GM19023 (cell line): Measurements from ENCODE around the gene CAMK1D.

ENCODE experiments used
- ATAC-seq: cut with Tn5 transposase; IDR thresholded peaks from one replicate; pipeline ENCODE4 v1.9.1; 2021; ENCODE audit warnings: mild to moderate bottlenecking, moderate library complexity; ENCODE audit not compliant: unreplicated experiment

CAMK1D gene

DNA sequence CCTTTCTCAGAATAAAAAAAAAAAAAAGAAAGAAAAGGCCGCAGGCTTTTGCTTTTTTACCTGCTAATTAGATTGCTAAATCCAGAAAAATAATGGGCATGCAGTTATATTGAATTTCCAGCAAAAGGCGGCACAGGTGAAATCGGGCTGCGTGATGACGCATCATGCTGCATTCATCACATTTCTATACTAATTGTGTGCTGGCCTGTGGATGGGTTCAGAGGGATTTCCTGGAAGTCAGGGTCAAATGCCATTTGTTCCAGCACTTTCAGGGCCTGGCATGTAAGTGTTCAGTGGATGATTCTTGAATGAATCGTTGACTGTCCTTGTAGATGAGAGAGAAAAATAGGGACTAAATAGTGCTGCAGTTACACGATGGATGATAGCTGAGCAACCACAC is 292.7 kb downstream of the CAMK1D start:
- no peak for ATAC-seq

- ATAC-seq: no peak
These were observed 293.9 kb downstream of the CAMK1D start for GRCh38 chr10:12643279-12643678.

GRCh38 chr10:12644380-12645144 is 295.2 kb downstream of the CAMK1D start:
- ATAC-seq: no peak

GRCh38 chr10:12645449-12645848 is 296.1 kb downstream of the CAMK1D start:
- ATAC-seq: no peak

- ATAC-seq: no peak
These were observed 299.8 kb downstream of the CAMK1D start for GRCh38 chr10:12649012-12649584.

GRCh38 chr10:12650122-12650521 is 300.8 kb downstream of the CAMK1D start:
- ATAC-seq: no peak

- ATAC-seq: no peak
These were observed 301.4 kb downstream of the CAMK1D start for GRCh38 chr10:12650538-12651298.

- no peak for ATAC-seq
These were observed 306.6 kb downstream of the CAMK1D start for GRCh38 chr10:12655940-12656339.

DNA sequence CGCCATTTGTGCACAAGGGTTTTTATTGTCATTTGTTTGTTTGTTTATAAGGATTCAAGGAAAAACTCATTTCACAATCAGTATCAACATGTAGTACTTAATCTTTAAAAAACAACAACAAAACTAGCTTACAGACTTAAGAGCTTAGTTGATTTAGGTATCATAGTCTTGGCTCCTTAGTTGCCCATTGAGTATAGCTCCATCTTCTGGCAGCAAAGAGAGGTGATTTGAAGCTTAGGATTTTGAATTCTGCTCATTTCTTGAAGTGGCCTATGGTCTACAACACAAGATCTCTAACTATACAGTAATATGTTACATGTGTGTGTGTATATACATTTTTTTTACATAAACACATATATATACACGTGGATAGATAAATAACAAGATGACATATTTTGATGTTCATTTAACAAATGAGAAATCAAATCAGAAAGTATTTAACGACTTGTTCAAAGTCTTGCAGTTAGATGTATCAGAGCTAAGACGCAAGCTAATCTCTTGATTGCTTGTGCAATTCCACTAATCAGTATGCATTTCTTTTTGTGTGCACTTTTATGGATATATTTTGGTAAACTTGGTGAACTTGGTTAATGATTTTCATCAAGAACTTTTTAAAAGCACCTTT is 307.3 kb downstream of the CAMK1D start:
- ATAC-seq: no peak

DNA sequence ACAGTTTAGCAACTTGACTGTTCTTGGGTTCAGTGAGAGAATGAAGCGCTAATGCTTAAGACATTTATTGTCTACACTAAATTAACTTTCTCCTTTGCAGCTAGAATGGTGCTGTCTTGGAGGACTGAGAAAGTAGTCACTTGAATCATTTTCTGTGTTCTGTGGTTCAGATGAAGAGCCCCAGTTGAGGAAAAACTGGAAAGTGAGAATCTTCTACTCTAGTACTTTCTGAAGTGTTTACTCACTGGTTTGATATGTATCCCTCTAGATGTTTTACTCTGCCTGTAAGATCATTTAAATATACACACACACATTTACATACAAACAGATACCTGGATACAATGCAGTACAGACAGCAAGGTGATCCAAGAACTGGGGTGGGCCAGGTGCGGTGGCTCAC is 308.1 kb downstream of the CAMK1D start:
- no peak for ATAC-seq

GRCh38 chr10:12658526-12658925 is 309.2 kb downstream of the CAMK1D start:
- no peak for ATAC-seq

- no peak for ATAC-seq
These were observed 310.4 kb downstream of the CAMK1D start for GRCh38 chr10:12659706-12660105.

GRCh38 chr10:12660812-12661211 is 311.5 kb downstream of the CAMK1D start:
- ATAC-seq: no peak

DNA sequence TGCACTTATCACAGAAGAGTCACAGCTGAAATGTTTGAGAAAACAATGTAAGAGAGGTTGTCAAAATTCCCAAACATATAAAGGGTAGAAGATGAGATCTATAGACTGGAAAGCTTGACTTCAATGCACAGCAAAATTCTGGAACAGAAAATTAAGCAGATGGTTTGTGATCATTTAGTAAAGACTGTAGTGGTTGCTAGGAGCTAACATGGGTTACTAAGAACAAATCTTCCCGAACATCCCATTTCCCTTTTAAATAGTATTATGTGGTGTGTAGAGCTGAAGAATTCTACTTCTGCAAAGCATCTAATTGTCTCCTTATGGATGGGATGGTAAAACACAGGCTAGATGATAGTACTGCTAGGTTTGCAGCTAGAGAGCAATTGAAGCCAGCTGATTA is 312.3 kb downstream of the CAMK1D start:
- ATAC-seq: no peak

DNA sequence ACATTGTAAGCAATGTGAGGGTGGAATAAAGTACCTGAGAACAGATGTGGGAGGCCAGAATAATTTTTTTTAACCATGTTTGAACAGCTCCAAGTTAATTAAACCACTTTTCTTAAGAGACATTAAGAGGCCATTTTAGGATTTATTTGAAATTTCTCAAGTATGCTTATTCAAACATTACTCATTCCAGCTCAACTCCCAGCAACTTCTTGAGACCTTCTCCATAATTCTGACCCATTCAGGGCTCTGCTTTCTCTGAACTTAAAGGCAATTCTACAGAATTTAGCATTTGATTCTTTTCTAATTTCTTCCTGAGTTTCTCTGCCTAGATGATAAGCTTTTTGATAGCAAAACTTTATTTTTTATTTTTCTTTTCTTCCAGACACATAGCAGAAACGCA is 314.5 kb downstream of the CAMK1D start:
- ATAC-seq: no peak

DNA sequence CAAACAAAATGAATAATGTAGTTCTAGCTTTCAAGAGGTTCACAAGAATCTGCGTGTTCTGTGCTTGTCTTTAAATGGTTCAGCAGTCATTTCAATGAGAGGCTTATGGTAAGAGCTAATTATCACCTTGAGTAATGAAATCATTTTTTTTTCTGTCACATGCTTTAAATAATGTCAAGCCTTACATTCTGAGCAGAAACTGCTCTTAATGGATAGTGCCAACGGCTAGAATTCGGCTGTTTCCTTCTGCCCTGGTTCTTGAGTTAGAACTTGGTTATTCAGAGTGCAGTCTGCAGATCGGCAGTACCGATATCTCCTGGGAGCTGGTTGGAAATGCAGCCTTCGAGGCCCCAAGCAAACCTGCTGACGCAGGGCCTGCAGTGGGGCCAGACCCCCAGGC is 316.2 kb downstream of the CAMK1D start:
- no peak for ATAC-seq

DNA sequence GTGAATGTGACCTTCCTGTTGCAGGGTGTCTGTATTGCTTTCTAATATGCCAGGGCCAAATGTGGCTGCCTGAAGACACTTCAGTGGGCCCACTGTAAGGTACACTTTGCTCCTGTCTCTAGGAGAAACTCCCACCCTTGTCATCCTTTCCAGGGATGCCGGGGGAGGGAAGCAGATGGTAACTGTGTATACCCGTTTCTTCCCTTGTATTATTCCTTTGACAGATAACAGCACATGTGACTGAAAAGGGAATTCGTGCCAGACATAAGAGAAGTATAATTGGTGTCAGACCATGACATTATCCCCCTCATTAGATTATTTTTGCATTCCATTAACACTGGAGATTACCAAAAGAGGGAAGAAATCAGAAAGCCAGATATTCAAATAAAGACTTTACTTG is 317.7 kb downstream of the CAMK1D start:
- no peak for ATAC-seq

GRCh38 chr10:12668634-12669033 is 319.3 kb downstream of the CAMK1D start:
- ATAC-seq: no peak

- no peak for ATAC-seq
These were observed 320.7 kb downstream of the CAMK1D start for GRCh38 chr10:12670004-12670403.

GRCh38 chr10:12675186-12675585 is 325.8 kb downstream of the CAMK1D start:
- ATAC-seq: no peak

DNA sequence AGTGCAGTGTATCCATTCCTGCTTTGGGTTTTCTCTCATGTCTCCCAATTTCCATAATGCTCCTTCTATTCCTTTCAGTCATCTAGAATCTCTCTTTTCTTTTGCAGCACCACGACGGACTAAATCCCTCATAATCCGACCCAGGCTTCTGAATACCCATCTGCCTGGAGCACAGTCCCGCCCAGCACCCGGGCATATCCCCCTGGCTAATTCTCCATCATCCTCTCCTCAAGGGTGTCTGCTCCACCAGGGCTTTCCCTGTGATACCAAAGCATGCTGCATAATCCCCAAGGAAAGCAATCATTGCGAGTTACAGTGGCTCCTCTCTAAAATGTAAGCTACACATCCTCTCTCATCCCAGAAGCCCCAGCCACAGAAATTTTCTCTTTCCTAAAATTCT is 330.3 kb downstream of the CAMK1D start:
- no peak for ATAC-seq

DNA sequence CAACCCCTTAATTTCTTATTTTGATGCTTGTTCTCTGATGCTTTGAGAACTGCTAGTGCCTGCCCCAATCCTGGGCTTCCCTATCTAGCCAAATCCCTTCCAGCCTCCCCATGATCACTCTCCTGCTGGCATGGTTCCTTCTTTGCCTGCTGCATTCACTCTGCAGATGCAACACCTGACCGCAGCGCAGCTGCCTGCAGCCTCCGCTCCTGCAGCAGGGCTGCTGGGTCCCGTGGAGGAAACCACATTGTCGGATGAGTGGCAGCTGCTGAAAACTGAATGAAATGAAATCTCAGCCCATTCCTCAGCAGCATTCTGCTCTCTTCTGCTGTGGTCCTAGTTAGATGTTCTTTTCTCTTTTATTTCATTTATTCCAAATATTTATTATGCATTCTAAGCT is 331.9 kb downstream of the CAMK1D start:
- ATAC-seq: no peak
